Activated naive CD4-positive, alpha-beta T cell treated with Interleukin-2 at 50 U/mL for 16 hours (primary cell): ENCODE results near the gene EPN1.
"Not testable (repeated sequence)": the region's sequence is repeated elsewhere in the genome, so short reads cannot be mapped to it uniquely, and the experiment has no call there.

Experiments used
- DNase-seq: peaks from one replicate; pipeline ENCODE4 v3.0.0-alpha.2; 2020

EPN1 gene

GRCh38 chr19:55730378-55730777, 55.4 kb downstream of the EPN1 start:
- DNase-seq: not testable (repeated sequence)

GRCh38 chr19:55738302-55738701, 63.3 kb downstream of the EPN1 start, which contains the start of gene NLRP9:
NLRP9 (minus strand) TSS chr19:55738402; CDS start chr19:55738374, 28 bp downstream.
- DNase-seq: no peak

GRCh38 chr19:55750715-55751114, 75.7 kb downstream of the EPN1 start:
- DNase-seq: no peak

- no peak for DNase-seq
Observed at GRCh38 chr19:55753401-55753800, 78.4 kb downstream of the EPN1 start.

GRCh38 chr19:55756808-55757207, 81.8 kb downstream of the EPN1 start:
- not testable (repeated sequence) for DNase-seq

GRCh38 chr19:55758797-55759196, 83.8 kb downstream of the EPN1 start, which contains the start of gene RFPL4A:
RFPL4A (plus strand) TSS chr19:55759097; CDS start chr19:55761801, 2,704 bp downstream.
- DNase-seq: not testable (repeated sequence)
